GM12872 (cell line): Measurements from ENCODE around the gene CCDC159.

ENCODE experiments used
- TF ChIP-seq, protein P1 (sequence below): IDR thresholded peaks from 3 replicates; pipeline ENCODE4 v1.5.1; 2011; ENCODE audit warnings: low read depth, mild to moderate bottlenecking, low read length, moderate library complexity; ENCODE audit not compliant: insufficient read depth

The CCDC159 gene

GRCh38 chr19:11322269-11323024 lies 23.9 kb upstream of the CCDC159 start:
- TF ChIP-seq, protein P1, sequence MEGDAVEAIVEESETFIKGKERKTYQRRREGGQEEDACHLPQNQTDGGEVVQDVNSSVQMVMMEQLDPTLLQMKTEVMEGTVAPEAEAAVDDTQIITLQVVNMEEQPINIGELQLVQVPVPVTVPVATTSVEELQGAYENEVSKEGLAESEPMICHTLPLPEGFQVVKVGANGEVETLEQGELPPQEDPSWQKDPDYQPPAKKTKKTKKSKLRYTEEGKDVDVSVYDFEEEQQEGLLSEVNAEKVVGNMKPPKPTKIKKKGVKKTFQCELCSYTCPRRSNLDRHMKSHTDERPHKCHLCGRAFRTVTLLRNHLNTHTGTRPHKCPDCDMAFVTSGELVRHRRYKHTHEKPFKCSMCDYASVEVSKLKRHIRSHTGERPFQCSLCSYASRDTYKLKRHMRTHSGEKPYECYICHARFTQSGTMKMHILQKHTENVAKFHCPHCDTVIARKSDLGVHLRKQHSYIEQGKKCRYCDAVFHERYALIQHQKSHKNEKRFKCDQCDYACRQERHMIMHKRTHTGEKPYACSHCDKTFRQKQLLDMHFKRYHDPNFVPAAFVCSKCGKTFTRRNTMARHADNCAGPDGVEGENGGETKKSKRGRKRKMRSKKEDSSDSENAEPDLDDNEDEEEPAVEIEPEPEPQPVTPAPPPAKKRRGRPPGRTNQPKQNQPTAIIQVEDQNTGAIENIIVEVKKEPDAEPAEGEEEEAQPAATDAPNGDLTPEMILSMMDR: no peak

GRCh38 chr19:11323601-11324078 lies 22.7 kb upstream of the CCDC159 start:
- TF ChIP-seq, protein P1: no peak

- TF ChIP-seq, protein P1: no peak
Observed at GRCh38 chr19:11324079-11324661, 22.1 kb upstream of the CCDC159 start.

- TF ChIP-seq, protein P1: no peak
Observed at GRCh38 chr19:11324748-11325389, 21.4 kb upstream of the CCDC159 start.

- TF ChIP-seq, protein P1: no peak
Observed at GRCh38 chr19:11325544-11325943, 20.8 kb upstream of the CCDC159 start.

DNA sequence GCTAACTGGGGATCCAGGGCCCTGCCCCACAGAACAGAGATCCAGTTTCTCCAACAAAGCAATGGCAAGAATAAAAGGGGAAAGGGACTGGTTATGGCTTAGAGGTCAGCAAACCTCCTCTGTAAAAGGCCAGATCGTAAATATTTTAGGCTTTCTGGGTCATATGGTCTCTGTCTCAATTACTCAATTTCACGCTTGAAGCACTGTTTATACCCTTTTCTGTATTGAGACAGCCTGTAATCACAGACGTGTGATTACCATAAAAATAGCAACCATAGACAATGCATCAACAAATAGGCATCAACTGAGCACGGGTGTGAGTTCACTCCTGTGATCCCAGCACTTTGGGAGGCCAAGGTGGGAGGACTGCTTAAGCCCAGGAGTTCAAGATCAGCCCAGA lies 16.2 kb upstream of the CCDC159 start:
- TF ChIP-seq, protein P1: no peak

GRCh38 chr19:11331502-11331901 lies 14.8 kb upstream of the CCDC159 start:
- TF ChIP-seq, protein P1: no peak
